ENCODE data around the gene PEX7. TPM values are rescaled to one million over a fixed set of nuclear protein-coding genes. Genes with fewer than 3 reads are reported as not detected.

The PEX7 gene
- total and polyA plus RNA-seq, 10 of the 15 experiments (the other 5 are each of a cell fraction or from before 2014, with no cell fraction given): 0.58 to 12.4 (median 8.8) TPM

- no peak overlapping the region for H3K4me2 ChIP-seq (ENCODE audit: control insufficient read depth, insufficient read depth)
- no peak overlapping the region for H2AFZ ChIP-seq (ENCODE audit: control insufficient read depth, low read depth, low read length)
- no TSS peak for BruUV-seq (replicated peaks)
- POLR2A ChIA-PET: no interaction called here
- H3K9me3 ChIP-seq (replicated peaks; ENCODE audit: control insufficient read depth, insufficient read depth, low read length): no peaks in the 10 kb centered on the region
- TF ChIP-seq SRF (IDR thresholded peaks at IDR 0.05; ENCODE audit: low read depth in 2 of 2, low read length in 2 of 2) (no peak), PAX8 (IDR thresholded peaks at IDR 0.05) (no peak), YY1 (IDR thresholded peaks at IDR 0.05; ENCODE audit: low read depth, low read length) (no peak), ZNF622 (IDR thresholded peaks at IDR 0.05) (no peak)
- SMC1A ChIA-PET (ENCODE audit: uncharacterized antibody, unreplicated experiment): no interaction called here
- no peak overlapping the region for H3K27ac ChIP-seq (ENCODE audit: control insufficient read depth, insufficient read depth)
- in situ Hi-C loops (cut with MboI): no loop called here
- H3K9ac ChIP-seq (ENCODE audit: control insufficient read depth, insufficient read depth, low read length): no peak overlapping the region
- H3K27me3 ChIP-seq (replicated peaks in 1 of 2; ENCODE audit: control insufficient read depth in 2 of 2, insufficient read depth in 2 of 2, low read length in 1 of 2): peaks cover 16 to 28% of the 10 kb centered on the region in 2 experiments
- FAIRE-seq (no peak), DNase-seq (ENCODE audit: low read depth, low spot score) (no peak), ATAC-seq (no peak)
- RAD21 ChIA-PET (ENCODE audit: unreplicated experiment): interaction anchor here (0.6 to 1.2 kb wide), 2 partner anchors 130 to 1474 kb away, joined by 3 to 4 read pairs; no protein-coding TSS in a partner anchor
- no peaks in the 10 kb centered on the region for H4K20me1 ChIP-seq (ENCODE audit: control insufficient read depth, insufficient read depth)
- intact Hi-C loops (cut with micrococcal nuclease; ENCODE audit: unreplicated experiment): loop anchor here (5.0 to 10.0 kb wide), 2 partner anchors 82 to 339 kb away; no protein-coding TSS in a partner anchor
- no peaks in the 10 kb centered on the region for H3K79me2 ChIP-seq (ENCODE audit: control insufficient read depth, insufficient read depth, low read length)
- peaks cover 19% of the 10 kb centered on the region for H3K4me1 ChIP-seq (ENCODE audit: control insufficient read depth, insufficient read depth, low read length)
- CTCF ChIA-PET: interaction anchor here (0.5 to 2.8 kb wide), 3 partner anchors 10 to 1718 kb away, joined by 3 to 12 read pairs (median 4); no protein-coding TSS in a partner anchor
- WGBS (ENCODE audit: insufficient coverage, insufficient replicate concordance, low lambda C conversion rate, missing lambda C conversion rate): 77% methylated on average over 37 of the region's 40 CpGs
- no peak overlapping the region for H3K4me3 ChIP-seq
- no peaks in the 10 kb centered on the region for H3K36me3 ChIP-seq (ENCODE audit: control insufficient read depth in 2 of 2, insufficient read depth in 2 of 2, low read length in 1 of 2)
These were observed 101.7 kb downstream of the PEX7 start for GRCh38 chr6:136923954-136924673.

- ATAC-seq (no peak), DNase-seq (ENCODE audit: low read depth, low spot score) (no peak), FAIRE-seq (no peak)
- Histone ChIP-seq H3K9me3 (replicated peaks; ENCODE audit: control insufficient read depth, insufficient read depth, low read length) (no peaks in the 10 kb centered on the region), H3K4me2 (ENCODE audit: control insufficient read depth, insufficient read depth) (no peak overlapping the region), H4K20me1 (ENCODE audit: control insufficient read depth, insufficient read depth) (no peaks in the 10 kb centered on the region), H3K4me1 (ENCODE audit: control insufficient read depth, insufficient read depth, low read length) (peaks cover 5% of the 10 kb centered on the region; the same call in 1 of the 2 replicates), H2AFZ (ENCODE audit: control insufficient read depth, low read depth, low read length) (no peak overlapping the region), H3K27me3 (replicated peaks in 1 of 2; ENCODE audit: control insufficient read depth in 2 of 2, insufficient read depth in 2 of 2, low read length in 1 of 2) (peaks cover 13 to 19% of the 10 kb centered on the region in 2 experiments), H3K36me3 (ENCODE audit: control insufficient read depth in 2 of 2, insufficient read depth in 2 of 2, low read length in 1 of 2) (no peaks in the 10 kb centered on the region), H3K27ac (ENCODE audit: control insufficient read depth, insufficient read depth) (no peak overlapping the region), H3K9ac (ENCODE audit: control insufficient read depth, insufficient read depth, low read length) (no peak overlapping the region), H3K79me2 (ENCODE audit: control insufficient read depth, insufficient read depth, low read length) (no peaks in the 10 kb centered on the region), H3K4me3 (no peak overlapping the region)
- in situ Hi-C loops (cut with MboI): no loop called here
- ChIA-PET POLR2A (no interaction called here), CTCF (interaction anchor here (1.0 to 2.8 kb wide), 5 partner anchors 19 to 281 kb away, joined by 3 to 12 read pairs (median 4); no protein-coding TSS in a partner anchor), SMC1A (ENCODE audit: uncharacterized antibody, unreplicated experiment) (interaction anchor here (0.6 to 1.8 kb wide), 5 partner anchors 9 to 360 kb away, joined by 3 to 7 read pairs (median 3); no protein-coding TSS in a partner anchor), RAD21 (ENCODE audit: unreplicated experiment) (interaction anchor here (0.6 to 1.3 kb wide), 3 partner anchors 81 to 282 kb away, joined by 3 to 5 read pairs (median 4); no protein-coding TSS in a partner anchor)
- intact Hi-C loops (cut with micrococcal nuclease; ENCODE audit: unreplicated experiment): loop anchor here (10.0 kb wide), 1 partner anchor 342 kb away; no protein-coding TSS in a partner anchor
- WGBS (ENCODE audit: insufficient coverage, insufficient replicate concordance, low lambda C conversion rate, missing lambda C conversion rate): 92% methylated on average over 2 of the region's 2 CpGs
- no TSS peak for BruUV-seq (replicated peaks)
- no peak for TF ChIP-seq TAF1 (IDR thresholded peaks at IDR 0.05; ENCODE audit: borderline replicate concordance, low read depth, low read length)
- no peak for TF ChIP-seq TCF12 (IDR thresholded peaks at IDR 0.05; ENCODE audit: low read depth, low read length)
- no peak for TF ChIP-seq ATF2 (IDR thresholded peaks at IDR 0.05; ENCODE audit: low read length)
- no peak for TF ChIP-seq POU2F2 (IDR thresholded peaks at IDR 0.05; ENCODE audit: borderline replicate concordance, low read depth, low read length)
- no peak for TF ChIP-seq RELA (IDR thresholded peaks at IDR 0.05; ENCODE audit: borderline replicate concordance, partially characterized antibody)
- TF ChIP-seq ZNF622 (IDR thresholded peaks at IDR 0.05): no peak
- TF ChIP-seq POLR2AphosphoS5 (IDR thresholded peaks at IDR 0.05; ENCODE audit: low read length): no peak
- no peak for TF ChIP-seq PRDM15 (CRISPR knock-in tag; IDR thresholded peaks at IDR 0.05)
These were observed 104.0 kb downstream of the PEX7 start for GRCh38 chr6:136926383-136926782.
